ENCODE results near the gene DCLRE1A. TPM values are rescaled to one million over a fixed set of nuclear protein-coding genes. Genes with fewer than 3 reads are reported as not detected.

DCLRE1A gene
- total and polyA plus RNA-seq, 10 of the 15 experiments (the other 5 are each of a cell fraction or from before 2014, with no cell fraction given), result 4.8 to 29.8 (median 14.0) TPM

- TF ChIP-seq FOS (IDR thresholded peaks at IDR 0.05; ENCODE audit: borderline replicate concordance, extremely low read depth, insufficient read length) (no peak), CUX1 (IDR thresholded peaks at IDR 0.05; ENCODE audit: insufficient replicate concordance, low read depth, low read length) (no peak), CBFB (IDR thresholded peaks at IDR 0.05; ENCODE audit: low read depth) (no peak), BACH1 (IDR thresholded peaks at IDR 0.05; ENCODE audit: borderline replicate concordance) (no peak), NKRF (conservative IDR thresholded peaks at IDR 0.05) (no peak)
These were observed 2.7 kb upstream of the DCLRE1A start (continued) for GRCh38 chr10:113856563-113856962.

Data from GM12878 (cell line).